Esophagus squamous epithelium (tissue), 4 donors: ENCODE results near the gene GEMIN8.

Experiments used
- POLR2A ChIP-seq, 4 donors: fragments of 450-650 bp; IDR thresholded peaks; one replicate each; pipeline ENCODE4 v1.6.1; 2017; ENCODE audit warnings: antibody characterized with exemption in 4 of 4, mild to moderate bottlenecking in 4 of 4, moderate library complexity in 3 of 4
- TF ChIP-seq, protein P1 (sequence below), 6 experiments: fragments of 450-650 bp in 4 of 6; fragments of 200-600 bp in 2 of 6; sonication (generic) in 2 of 6; IDR thresholded peaks; one replicate each; pipeline ENCODE4 v1.5.1; 2016 to 2019; ENCODE audit warnings: antibody characterized with exemption in 6 of 6, mild to moderate bottlenecking in 4 of 6, moderate library complexity in 4 of 6

DNA sequence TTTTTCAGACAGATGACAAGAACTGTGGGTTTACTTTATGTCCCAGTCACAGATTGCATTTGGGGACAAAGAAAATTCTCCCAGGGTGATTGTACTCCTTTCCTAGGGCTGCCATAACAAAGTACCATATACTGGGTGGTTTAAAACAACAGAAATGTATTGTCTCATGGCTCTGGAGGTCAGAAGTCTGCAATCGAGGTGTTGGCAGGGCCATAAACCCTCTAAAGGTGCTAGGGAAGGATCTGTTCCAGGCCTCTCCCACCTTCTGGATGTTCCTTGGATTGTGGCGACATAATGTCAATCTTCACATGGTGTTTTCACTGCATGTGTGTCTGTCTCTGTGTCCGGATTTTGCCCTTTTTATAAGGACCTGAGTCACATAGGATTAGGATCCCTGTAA lies 12.3 kb downstream of the GEMIN8 start:
- TF ChIP-seq, protein P1, sequence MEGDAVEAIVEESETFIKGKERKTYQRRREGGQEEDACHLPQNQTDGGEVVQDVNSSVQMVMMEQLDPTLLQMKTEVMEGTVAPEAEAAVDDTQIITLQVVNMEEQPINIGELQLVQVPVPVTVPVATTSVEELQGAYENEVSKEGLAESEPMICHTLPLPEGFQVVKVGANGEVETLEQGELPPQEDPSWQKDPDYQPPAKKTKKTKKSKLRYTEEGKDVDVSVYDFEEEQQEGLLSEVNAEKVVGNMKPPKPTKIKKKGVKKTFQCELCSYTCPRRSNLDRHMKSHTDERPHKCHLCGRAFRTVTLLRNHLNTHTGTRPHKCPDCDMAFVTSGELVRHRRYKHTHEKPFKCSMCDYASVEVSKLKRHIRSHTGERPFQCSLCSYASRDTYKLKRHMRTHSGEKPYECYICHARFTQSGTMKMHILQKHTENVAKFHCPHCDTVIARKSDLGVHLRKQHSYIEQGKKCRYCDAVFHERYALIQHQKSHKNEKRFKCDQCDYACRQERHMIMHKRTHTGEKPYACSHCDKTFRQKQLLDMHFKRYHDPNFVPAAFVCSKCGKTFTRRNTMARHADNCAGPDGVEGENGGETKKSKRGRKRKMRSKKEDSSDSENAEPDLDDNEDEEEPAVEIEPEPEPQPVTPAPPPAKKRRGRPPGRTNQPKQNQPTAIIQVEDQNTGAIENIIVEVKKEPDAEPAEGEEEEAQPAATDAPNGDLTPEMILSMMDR (IDR thresholded peaks at IDR 0.05) = no peak
- TF ChIP-seq POLR2A (IDR thresholded peaks at IDR 0.05) = no peak
